Naive B cell (primary cell): ENCODE data around the gene SPINK5. TPM values are rescaled to one million over a fixed set of nuclear protein-coding genes. Genes with fewer than 3 reads are reported as not detected.

ENCODE experiments used
- ATAC-seq, 2 donors: fragments of 150-1000 bp; cut with Tn5 transposase; 2 replicates each; pipeline ENCODE4 v1.10.0; 2021; ENCODE audit warnings: low read depth in 2 of 2, mild to moderate bottlenecking in 2 of 2, moderate library complexity in 2 of 2
- DNase-seq: peaks from one replicate; pipeline ENCODE4 v3.0.0; 2022
- H3K27ac Mint-ChIP-seq, 6 donors: one replicate each; pipeline ENCODE4 v1.8.0; 2020 to 2022; ENCODE audit warnings: mild to moderate bottlenecking in 6 of 6, mixed read lengths in 6 of 6, moderate library complexity in 5 of 6, inconsistent platforms in 2 of 6
- H3K27me3 Mint-ChIP-seq, 3 donors: one replicate each; pipeline ENCODE4 v1.8.0; 2021 to 2022; ENCODE audit warnings: mixed read lengths in 3 of 3, mild to moderate bottlenecking in 1 of 3
- H3K36me3 Mint-ChIP-seq, 2 donors: one replicate each; pipeline ENCODE4 v1.8.0; 2020 to 2022; ENCODE audit warnings: mixed read lengths in 2 of 2, inconsistent platforms in 1 of 2, mild to moderate bottlenecking in 1 of 2
- H3K4me1 Mint-ChIP-seq, 3 donors: one replicate each; pipeline ENCODE4 v1.8.0; 2020 to 2022; ENCODE audit warnings: mixed read lengths in 3 of 3, inconsistent platforms in 1 of 3, mild to moderate bottlenecking in 1 of 3, moderate library complexity in 1 of 3
- H3K4me3 Mint-ChIP-seq, 8 donors: one replicate each; pipeline ENCODE4 v1.8.0; 2020 to 2022; ENCODE audit warnings: mild to moderate bottlenecking in 8 of 8, mixed read lengths in 8 of 8, moderate library complexity in 8 of 8, inconsistent platforms in 2 of 8
- H3K9me3 Mint-ChIP-seq, 7 donors: one replicate each; pipeline ENCODE4 v1.8.0; 2020 to 2022; ENCODE audit warnings: mixed read lengths in 7 of 7, mild to moderate bottlenecking in 5 of 7, inconsistent platforms in 2 of 7, moderate library complexity in 1 of 7
- polyA plus RNA-seq, 6 donors: library from polyadenylated mRNA; unstranded; fragments of 300-500 nt; fragmentation: Illumina TruSeq; gene quantifications; one replicate each; pipeline ENCODE4 v1.2.3, GENCODE V29; 2021; ENCODE audit warnings: low read depth in 6 of 6

SPINK5 gene
- polyA plus RNA-seq, 6 donors from 2014 or later = not detected

DNA sequence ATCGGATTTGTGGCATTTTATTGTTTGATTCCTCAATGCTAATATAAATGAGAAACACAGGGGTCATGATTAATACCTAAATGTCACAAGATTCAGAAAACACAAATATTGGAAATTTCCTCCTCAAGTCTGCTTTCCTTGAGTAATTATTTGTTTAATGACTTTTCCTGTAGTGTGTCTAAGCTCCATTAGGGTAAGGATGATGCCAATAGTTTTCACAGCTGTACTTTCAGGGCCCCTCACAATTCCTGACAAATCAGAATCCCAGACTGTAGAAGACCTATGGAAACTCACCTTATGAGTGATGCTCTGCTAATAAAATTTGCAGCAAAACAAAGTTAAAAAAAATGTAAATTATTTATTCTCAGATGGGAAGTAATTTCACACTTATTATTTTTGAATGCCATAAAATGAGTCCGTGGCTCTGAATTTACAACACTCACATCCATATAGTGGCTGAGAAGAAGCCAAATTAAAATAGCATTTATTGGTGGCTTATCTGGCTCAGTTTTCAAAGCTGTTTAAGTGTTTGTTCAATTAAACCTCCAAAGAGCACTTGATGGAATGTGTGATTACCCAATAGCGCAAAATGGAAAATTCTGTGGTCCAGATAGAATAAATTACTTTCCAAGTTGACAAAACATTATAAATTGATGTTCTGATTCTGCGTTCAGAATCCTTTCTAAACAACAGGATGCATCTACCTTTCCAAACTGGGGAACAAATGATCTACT lies 102.9 kb downstream of the SPINK5 start:
- Mint-ChIP-seq H3K36me3 (no peaks in the 10 kb centered on the region), H3K4me1 (no peaks in the 10 kb centered on the region), H3K9me3 (no peaks in the 10 kb centered on the region), H3K27me3 (no peaks in the 10 kb centered on the region), H3K27ac (no peak overlapping the region), H3K4me3 (no peak overlapping the region)
- DNase-seq (no peak), ATAC-seq (no peak)

- no peaks in the 10 kb centered on the region for H3K27me3 Mint-ChIP-seq
Observed at GRCh38 chr5:148168246-148168645, 104.5 kb downstream of the SPINK5 start, which contains the start of gene SPINK14. Gene SPINK14, plus strand, starts transcription at chr5:148168546. Its CDS starts 1,187 bp downstream, at chr5:148169733.

DNA sequence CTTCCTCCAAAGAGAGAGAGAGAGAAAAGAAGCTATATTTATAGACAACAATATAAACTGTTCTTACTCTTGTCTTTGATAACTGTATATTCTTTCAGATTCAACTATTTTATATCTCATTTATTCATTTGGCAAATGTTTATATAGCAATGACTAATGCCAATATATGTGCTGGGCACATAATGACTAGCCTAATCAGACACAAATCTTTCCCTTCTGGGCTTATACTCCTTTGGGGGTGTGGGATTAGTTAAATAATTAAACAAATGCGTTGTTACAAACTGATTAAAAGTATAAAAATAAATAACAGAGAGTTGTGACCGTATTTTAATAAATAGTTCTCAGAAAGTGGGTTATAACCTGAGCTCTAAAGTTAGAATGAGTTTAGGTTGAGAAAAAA lies 108.6 kb downstream of the SPINK5 start:
- H3K9me3 Mint-ChIP-seq = no peaks in the 10 kb centered on the region
- peaks cover 0 to 4% (median 3%) of the 10 kb centered on the region in 3 donors for H3K27me3 Mint-ChIP-seq
- no peak overlapping the region for H3K27ac Mint-ChIP-seq
- no peaks in the 10 kb centered on the region for H3K4me1 Mint-ChIP-seq
- no peak overlapping the region for H3K4me3 Mint-ChIP-seq
- no peak for ATAC-seq
- no peaks in the 10 kb centered on the region for H3K36me3 Mint-ChIP-seq
- no peak for DNase-seq

More at GRCh38 chr5:148168246-148168645, 104.5 kb downstream of the SPINK5 start, which contains the start of gene SPINK14:
- H3K4me3 Mint-ChIP-seq = no peak within 1 kb of the TSS
- no peaks in the 10 kb centered on the region for H3K36me3 Mint-ChIP-seq
- DNase-seq (no peak), ATAC-seq (no peak)
- H3K4me1 Mint-ChIP-seq = no peaks in the 10 kb centered on the region
- no peak within 1 kb of the TSS for H3K27ac Mint-ChIP-seq
- no peaks in the 10 kb centered on the region for H3K9me3 Mint-ChIP-seq

GRCh38 chr5:148176480-148176879 lies 112.7 kb downstream of the SPINK5 start:
- Mint-ChIP-seq H3K4me3 (no peak overlapping the region), H3K36me3 (no peaks in the 10 kb centered on the region), H3K4me1 (no peaks in the 10 kb centered on the region), H3K27ac (no peak overlapping the region), H3K27me3 (peaks cover 5 to 16% (median 12%) of the 10 kb centered on the region in 3 donors), H3K9me3 (no peaks in the 10 kb centered on the region)
- DNase-seq = no peak
- no peak for ATAC-seq

GRCh38 chr5:148177207-148177606 lies 113.4 kb downstream of the SPINK5 start:
- Mint-ChIP-seq H3K27me3 (peaks cover 5 to 16% (median 12%) of the 10 kb centered on the region in 3 donors), H3K9me3 (no peaks in the 10 kb centered on the region), H3K4me3 (no peak overlapping the region), H3K36me3 (no peaks in the 10 kb centered on the region), H3K27ac (no peak overlapping the region), H3K4me1 (no peaks in the 10 kb centered on the region)
- ATAC-seq (no peak), DNase-seq (no peak)

- Mint-ChIP-seq H3K27me3 (peaks cover 5 to 16% (median 12%) of the 10 kb centered on the region in 3 donors), H3K36me3 (no peaks in the 10 kb centered on the region)
- DNase-seq = peak; percentile 10
Observed at GRCh38 chr5:148179234-148179824, 115.5 kb downstream of the SPINK5 start.

DNA sequence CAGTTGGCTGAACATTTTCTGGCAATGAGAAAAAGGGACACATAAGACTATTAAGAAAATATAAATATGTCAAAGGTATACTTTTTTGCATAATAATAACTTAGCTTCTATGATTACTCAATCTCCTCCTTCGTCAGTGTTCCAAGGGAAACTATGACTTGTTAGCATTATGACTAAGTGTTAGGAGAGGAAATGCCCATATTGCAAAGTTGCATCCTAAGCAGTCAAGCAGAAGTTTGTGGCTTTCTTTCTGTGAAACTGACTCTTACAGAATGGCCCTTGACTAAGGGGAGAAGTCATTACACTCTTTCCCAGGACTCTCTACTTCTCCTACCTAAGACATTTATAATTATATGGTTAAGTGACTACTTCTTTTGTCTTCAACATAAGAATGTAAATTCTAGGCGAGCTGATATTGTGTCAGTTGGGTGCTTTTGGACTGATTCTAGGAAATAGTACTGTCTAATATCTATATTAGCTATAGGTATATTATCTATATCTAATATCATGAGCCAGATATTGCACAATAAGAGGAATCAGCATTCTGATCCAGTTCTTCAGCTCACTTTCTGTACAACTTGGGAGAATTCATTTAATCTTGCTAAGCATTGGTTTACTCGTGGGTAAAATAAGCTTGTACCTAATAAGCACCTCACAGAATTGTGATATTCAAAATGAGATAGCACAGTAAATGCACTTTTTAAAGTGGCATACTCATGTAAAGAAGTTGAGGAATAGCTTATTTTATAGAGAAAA lies 122.6 kb downstream of the SPINK5 start:
- peaks cover 0 to 10% (median 8%) of the 10 kb centered on the region in 3 donors for H3K27me3 Mint-ChIP-seq
- DNase-seq (no peak), ATAC-seq (no peak)
- H3K4me1 Mint-ChIP-seq = no peaks in the 10 kb centered on the region
- no peak overlapping the region for H3K27ac Mint-ChIP-seq
- no peak overlapping the region for H3K4me3 Mint-ChIP-seq
- H3K9me3 Mint-ChIP-seq = no peaks in the 10 kb centered on the region
- H3K36me3 Mint-ChIP-seq = no peaks in the 10 kb centered on the region

More at GRCh38 chr5:148179234-148179824, 115.5 kb downstream of the SPINK5 start:
- Mint-ChIP-seq H3K9me3 (no peaks in the 10 kb centered on the region), H3K4me1 (no peaks in the 10 kb centered on the region), H3K27ac (no peak overlapping the region), H3K4me3 (no peak overlapping the region)
- ATAC-seq = no peak

Other genes starting within 250 kb of the SPINK5 start
- not detected for gene SPINK1, start 232.3 kb upstream of the SPINK5 start, polyA plus RNA-seq
- not detected for gene SCGB3A2, start 185.3 kb upstream of the SPINK5 start, polyA plus RNA-seq
- not detected for gene C5orf46, start 157.4 kb upstream of the SPINK5 start, polyA plus RNA-seq
- gene SPINK14, start 104.6 kb downstream of the SPINK5 start, polyA plus RNA-seq = not detected
- gene SPINK6, start 139.1 kb downstream of the SPINK5 start, polyA plus RNA-seq = not detected
- not detected for gene MARCOL, start 174.5 kb downstream of the SPINK5 start, polyA plus RNA-seq
- not detected for gene SPINK13, start 204.8 kb downstream of the SPINK5 start, polyA plus RNA-seq
- not detected for gene SPINK7, start 248.4 kb downstream of the SPINK5 start, polyA plus RNA-seq